Hepatocyte (in vitro differentiated cells): ENCODE results near the gene BMP7.

Experiments used
- CTCF ChIP-seq: fragments of 200-600 bp; sonication (generic); IDR thresholded peaks from 2 replicates; pipeline ENCODE4 v1.5.1; 2016; ENCODE audit warnings: antibody characterized with exemption, mild to moderate bottlenecking; ENCODE audit not compliant: poor library complexity
- EZH2 ChIP-seq: fragments of 200-600 bp; sonication (generic); IDR thresholded peaks from 2 replicates; pipeline ENCODE4 v1.6.1; 2016; ENCODE audit warnings: antibody characterized with exemption, mild to moderate bottlenecking, borderline replicate concordance

DNA sequence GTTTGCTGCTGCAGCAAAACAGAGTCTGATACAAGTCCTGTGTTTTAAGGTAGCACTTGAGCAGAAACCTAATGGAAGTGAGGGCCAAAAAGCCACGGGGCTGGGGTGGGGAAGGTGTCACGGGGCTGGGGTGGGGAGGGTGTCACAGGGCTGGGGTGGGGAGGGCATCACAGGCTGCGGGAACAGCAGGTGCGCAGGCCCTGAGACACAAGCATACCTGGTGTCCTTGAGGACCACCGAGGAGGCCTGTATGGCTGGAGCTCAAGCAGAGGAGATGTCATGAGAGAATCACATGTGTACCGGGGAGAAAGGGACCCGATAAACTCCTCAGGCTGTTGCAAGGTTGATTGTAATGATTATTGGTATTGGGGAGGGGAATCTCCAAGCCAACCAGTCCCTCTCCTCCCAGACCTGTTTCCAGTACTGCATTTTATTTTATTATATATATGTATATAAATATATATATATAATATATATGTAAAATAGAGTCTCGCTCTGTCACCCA, 49.6 kb upstream of the BMP7 start:
- TF ChIP-seq CTCF, result no peak
- TF ChIP-seq EZH2, result no peak
